IMR-90 (cell line): ENCODE data around the gene FUT4. TPM values are rescaled to one million over a fixed set of nuclear protein-coding genes. Genes with fewer than 3 reads are reported as not detected.

Source experiments
- ATAC-seq: fragments of 200-7000 bp; cut with Tn5 transposase; 2 replicates; pipeline ENCODE4 v1.9.1; 2020; ENCODE audit warnings: low read depth, mild to moderate bottlenecking, moderate library complexity
- BruUV-seq: library from RNA; stranded (reverse); fragments of 400-500 nt; replicated peaks from 2 replicates; lab custom pipeline; 2021; lab: Mats Ljungman, UMichigan
- CTCF ChIA-PET: fragments of 300-600 bp; formaldehyde crosslinking; extraction: SDS; loops from one replicate; lab custom pipeline; 2021; ENCODE audit warnings: antibody characterized with exemption; lab: Yijun Ruan, JAX
- POLR2A ChIA-PET: fragments of 300-600 bp; sonication (Branson Sonifier 250); formaldehyde crosslinking; loops from one replicate; lab custom pipeline; 2022; ENCODE audit warnings: antibody characterized with exemption; ENCODE audit not compliant: unreplicated experiment; lab: Charles Lee
- DNase-seq: peaks from one replicate; pipeline ENCODE4 v3.0.0; 2013
- H2AFZ ChIP-seq: replicated peaks from 2 replicates; pipeline ENCODE3; 2013; ENCODE audit warnings: low read length, mild to moderate bottlenecking; ENCODE audit not compliant: poor library complexity
- H2AK5ac ChIP-seq: 2 replicates; pipeline ENCODE4 v1.6.1; 2013; ENCODE audit warnings: low read depth, low read length, inconsistent platforms
- H2AK9ac ChIP-seq: replicated peaks from 2 replicates; pipeline ENCODE3; 2013; ENCODE audit warnings: mild to moderate bottlenecking, low read depth, low read length, moderate library complexity; ENCODE audit not compliant: poor library complexity
- H2BK120ac ChIP-seq: 2 replicates; pipeline ENCODE4 v1.6.1; 2013; ENCODE audit warnings: low read depth, low read length, inconsistent platforms
- H2BK15ac ChIP-seq: 3 replicates; pipeline ENCODE4 v1.6.1; 2013; ENCODE audit warnings: low read depth, low read length, inconsistent platforms
- H2BK20ac ChIP-seq: 2 replicates; pipeline ENCODE4 v1.6.1; 2013; ENCODE audit warnings: low read depth, mild to moderate bottlenecking, inconsistent platforms, low read length, moderate library complexity
- H2BK5ac ChIP-seq: 2 replicates; pipeline ENCODE4 v1.6.1; 2013; ENCODE audit warnings: mild to moderate bottlenecking, low read depth, low read length, inconsistent platforms; ENCODE audit not compliant: poor library complexity, severe bottlenecking
- H3K14ac ChIP-seq: replicated peaks from 2 replicates; pipeline ENCODE4 v1.6.1; 2013; ENCODE audit warnings: low read depth, low read length, inconsistent platforms
- H3K18ac ChIP-seq: 2 replicates; pipeline ENCODE4 v1.6.1; 2013; ENCODE audit warnings: low read depth, low read length, control low read depth
- H3K23ac ChIP-seq: 2 replicates; pipeline ENCODE4 v1.6.1; 2013; ENCODE audit warnings: low read depth, low read length, inconsistent platforms
- H3K27ac ChIP-seq: 2 replicates; pipeline ENCODE4 v1.5.1; 2013; ENCODE audit warnings: mild to moderate bottlenecking, control low read depth, low read length; ENCODE audit not compliant: insufficient read depth
- H3K27me3 ChIP-seq: 2 replicates; pipeline ENCODE4 v1.6.1; 2013; ENCODE audit warnings: low read length; ENCODE audit not compliant: control insufficient read depth, insufficient read depth
- H3K36me3 ChIP-seq: 2 replicates; pipeline ENCODE4 v1.6.1; 2013; ENCODE audit warnings: low read length, mixed read lengths; ENCODE audit not compliant: control insufficient read depth, insufficient read depth
- H3K4ac ChIP-seq: 2 replicates; pipeline ENCODE4 v1.6.1; 2013; ENCODE audit warnings: low read depth, low read length, inconsistent platforms
- H3K4me1 ChIP-seq: 2 replicates; pipeline ENCODE4 v1.6.1; 2013; ENCODE audit warnings: low read length, mixed read lengths; ENCODE audit not compliant: control insufficient read depth, insufficient read depth
- H3K4me2 ChIP-seq: 2 replicates; pipeline ENCODE4 v1.6.1; 2013; ENCODE audit warnings: low read depth, mild to moderate bottlenecking, control low read depth, low read length, moderate library complexity
- H3K4me3 ChIP-seq: 2 replicates; pipeline ENCODE4 v1.5.1; 2013; ENCODE audit warnings: low read depth, mild to moderate bottlenecking, control low read depth, low read length, moderate library complexity; ENCODE audit not compliant: insufficient read depth
- H3K56ac ChIP-seq: 2 replicates; pipeline ENCODE4 v1.6.1; 2013; ENCODE audit warnings: low read length, inconsistent platforms; ENCODE audit not compliant: insufficient read depth; ENCODE audit errors: extremely low read depth
- H3K79me1 ChIP-seq, 2 experiments: 2 replicates each; pipeline ENCODE4 v1.6.1; 2013; ENCODE audit warnings: low read length in 2 of 2, inconsistent platforms in 1 of 2, low read depth in 1 of 2
- H3K9ac ChIP-seq: 2 replicates; pipeline ENCODE4 v1.6.1; 2013; ENCODE audit warnings: low read depth, low read length, control low read depth
- H3K9me1 ChIP-seq: 2 replicates; pipeline ENCODE4 v1.6.1; 2013; ENCODE audit warnings: low read length, inconsistent platforms; ENCODE audit not compliant: insufficient read depth
- H3K9me3 ChIP-seq: 2 replicates; pipeline ENCODE4 v1.6.1; 2013; ENCODE audit warnings: low read length; ENCODE audit not compliant: control insufficient read depth, insufficient read depth
- H4K20me1 ChIP-seq: 2 replicates; pipeline ENCODE4 v1.6.1; 2013; ENCODE audit warnings: low read length, inconsistent platforms; ENCODE audit not compliant: insufficient read depth
- H4K5ac ChIP-seq: 2 replicates; pipeline ENCODE4 v1.6.1; 2013; ENCODE audit warnings: mild to moderate bottlenecking, low read depth, low read length, control low read depth
- H4K8ac ChIP-seq, 2 experiments: 2 replicates each; pipeline ENCODE4 v1.6.1; 2013; ENCODE audit warnings: low read depth in 2 of 2, low read length in 2 of 2, control low read depth in 1 of 2, inconsistent platforms in 1 of 2
- H4K91ac ChIP-seq: 2 replicates; pipeline ENCODE4 v1.6.1; 2013; ENCODE audit warnings: low read depth, low read length, inconsistent platforms; ENCODE audit not compliant: insufficient read depth
- CHD1 ChIP-seq: IDR thresholded peaks from 2 replicates; pipeline ENCODE4 v1.6.1; 2012; ENCODE audit warnings: low read depth, low read length, improper control_type of control experiment
- CTCF ChIP-seq: conservative IDR thresholded peaks from 2 replicates; pipeline ENCODE4 v1.5.1; 2012; ENCODE audit warnings: mild to moderate bottlenecking, low read depth, low read length, improper control_type of control experiment
- NFE2L2 ChIP-seq: fragments of 150-350 bp; IDR thresholded peaks from 2 replicates; pipeline ENCODE4 v1.6.1; 2016; ENCODE audit warnings: low read depth, mild to moderate bottlenecking, low read length
- RFX5 ChIP-seq: IDR thresholded peaks from 2 replicates; pipeline ENCODE4 v1.8.0; 2012; ENCODE audit warnings: low read depth, mild to moderate bottlenecking, low read length, moderate library complexity
- WGBS, 2 experiments: methylation state at CpG; one replicate each; pipeline versions ENCODE4 v1.1.5 to v1.1.7; 2013; ENCODE audit warnings: missing lambda C conversion rate in 2 of 2; ENCODE audit not compliant: insufficient read length in 1 of 2; ENCODE audit errors: extremely low coverage in 2 of 2; 5-methylcytosine and 5-hydroxymethylcytosine counted together
- dilution Hi-C: fragments of 300-500 bp; cut with HindIII; formaldehyde crosslinking; loops from one replicate; pipeline ENCODE4 v1.14.3; 2018; ENCODE audit warnings: low sequenced_read_pairs; ENCODE audit not compliant: unreplicated experiment
- in situ Hi-C: fragments of 300-500 bp; cut with MboI; formaldehyde crosslinking; loops from 3 replicates; pipeline ENCODE4 v1.14.3; 2019; ENCODE audit warnings: low sequenced_read_pairs, inconsistent platforms, mixed read lengths
- intact Hi-C: fragments of 100-400 bp; cut with micrococcal nuclease; formaldehyde crosslinking; loops from 2 replicates; pipeline ENCODE4 v1.10.0; 2022
- polyA plus RNA-seq, 3 experiments: library from polyadenylated mRNA; depleted of rRNA; stranded (reverse); fragments of >200 nt; gene quantifications; 2 replicates each; pipeline ENCODE4 v1.2.3, GENCODE V29; 2012; ENCODE audit warnings: low replicate concordance in 1 of 3
- total RNA-seq: library from RNA; depleted of rRNA; stranded (reverse); fragments of >200 nt; gene quantifications from 2 replicates; pipeline ENCODE4 v1.2.3, GENCODE V29; 2012

FUT4 gene
- total and polyA plus RNA-seq, 2 of the 4 experiments (the other 2 are of a cell fraction), result 2.2 to 2.4 TPM

- Histone ChIP-seq H3K18ac (no peak overlapping the region), H4K5ac (no peak overlapping the region), H2BK15ac (no peak overlapping the region), H3K36me3 (peaks cover 2% of the 10 kb centered on the region; the same call in 1 of the 2 replicates), H4K20me1 (peaks cover 10% of the 10 kb centered on the region; the same call in 1 of the 2 replicates), H3K4me1 (peaks cover 7% of the 10 kb centered on the region), H3K23ac (no peak overlapping the region), H3K14ac (no peak overlapping the region), H3K27ac (no peak overlapping the region), H2AK9ac (no peak overlapping the region), H2AK5ac (no peak overlapping the region), H3K27me3 (no peaks in the 10 kb centered on the region), H3K9me1 (peaks cover 11% of the 10 kb centered on the region), H3K4me2 (no peak overlapping the region), H2AFZ (no peak overlapping the region), H3K56ac (no peak overlapping the region), H3K4ac (no peak overlapping the region), H2BK120ac (no peak overlapping the region), H4K8ac (no peak overlapping the region), H4K91ac (no peak overlapping the region), H3K9ac (no peak overlapping the region), H3K4me3 (no peak overlapping the region), H3K9me3 (no peaks in the 10 kb centered on the region), H3K79me1 (peaks cover 14 to 41% of the 10 kb centered on the region in 2 experiments), H2BK5ac (no peak overlapping the region), H2BK20ac (no peak overlapping the region)
- DNase-seq (no peak), ATAC-seq (no peak)
- ChIA-PET POLR2A (no interaction called here), CTCF (no interaction called here)
- WGBS, 2 experiments, result 100% methylated on average over 1 of the region's 5 CpGs; no CpG with 5 or more reads in 1 of the 2 experiments
- intact Hi-C loops (no loop called here), in situ Hi-C loops (no loop called here), dilution Hi-C loops (no loop called here)
- no TSS peak for BruUV-seq
- TF ChIP-seq RFX5, result no peak
- TF ChIP-seq CTCF, result no peak
- no peak for TF ChIP-seq NFE2L2
- no peak for TF ChIP-seq CHD1
Measured at GRCh38 chr11:94549146-94549545, 5.4 kb downstream of the FUT4 start.
